HCT116 (cell line): ENCODE measurements around the gene MICALL1. TPM values are rescaled to one million over a fixed set of nuclear protein-coding genes. Genes with fewer than 3 reads are reported as not detected.

ENCODE experiments used
- ATAC-seq: fragments of 200-7000 bp; cut with Tn5 transposase; 2 replicates; pipeline ENCODE4 v1.9.1; 2020; ENCODE audit warnings: mild to moderate bottlenecking, moderate library complexity
- BruUV-seq: library from RNA; stranded (reverse); fragments of 400-500 nt; replicated peaks from 2 replicates; lab custom pipeline; 2021; lab: Mats Ljungman, UMichigan
- CTCF ChIA-PET: fragments of 300-600 bp; sonication (Branson Sonifier 250); formaldehyde crosslinking; loops from one replicate; lab custom pipeline; 2021; ENCODE audit warnings: antibody characterized with exemption; lab: Charles Lee
- POLR2A ChIA-PET: fragments of 300-600, 350-600 bp; sonication (Branson Sonifier 250); formaldehyde crosslinking; loops from one replicate; lab custom pipeline; 2021; ENCODE audit warnings: antibody characterized with exemption; lab: Charles Lee
- RAD21 ChIA-PET, 2 experiments: fragments of 300-600 bp; sonication (Branson Sonifier 250); formaldehyde crosslinking; loops; one replicate each; lab custom pipeline; 2023; ENCODE audit warnings: low total read pairs in 2 of 2; ENCODE audit not compliant: uncharacterized antibody in 2 of 2, unreplicated experiment in 2 of 2, low non-redundant PET in 1 of 2; lab: Charles Lee
- DNase-seq: peaks from one replicate; pipeline ENCODE4 v3.0.0-alpha.2; 2010; ENCODE audit warnings: low read depth, low spot score
- H2AFZ ChIP-seq: fragments of 200-600 bp; shearing (Covaris generic), sonication (generic); 2 replicates; pipeline ENCODE4 v1.6.1; 2017; ENCODE audit warnings: low read depth, mixed run types, mixed read lengths, antibody characterized with exemption, low read length; ENCODE audit not compliant: poor library complexity, severe bottlenecking
- H3K27ac ChIP-seq: 2 replicates; pipeline ENCODE4 v1.5.1; 2012; ENCODE audit warnings: low read depth, low read length
- H3K27me3 ChIP-seq: fragments of 200-600 bp; sonication (generic); 2 replicates; pipeline ENCODE4 v1.6.1; 2016; ENCODE audit warnings: mixed run types, low read length, mixed read lengths; ENCODE audit not compliant: insufficient read depth
- H3K36me3 ChIP-seq, 2 experiments: fragments of 200-500 bp in 1 of 2; fragments of 200-600 bp in 1 of 2; sonication (Bioruptor generic) in 1 of 2; sonication (generic) in 1 of 2; 2 replicates each; pipeline versions ENCODE4 v1.5.1 to v1.6.1; 2014 to 2016; ENCODE audit warnings: low read length in 2 of 2, inconsistent platforms in 1 of 2, mixed read lengths in 1 of 2, mixed run types in 1 of 2; ENCODE audit not compliant: insufficient read depth in 2 of 2, control insufficient read depth in 1 of 2
- H3K4me1 ChIP-seq, 2 experiments: fragments of 200-600 bp in 1 of 2; sonication (generic) in 1 of 2; 2 replicates each; pipeline versions ENCODE4 v1.5.1 to v1.6.1; 2012 to 2017; ENCODE audit warnings: low read length in 2 of 2, inconsistent platforms in 1 of 2, mild to moderate bottlenecking in 1 of 2, mixed read lengths in 1 of 2, mixed run types in 1 of 2, moderate library complexity in 1 of 2; ENCODE audit not compliant: insufficient read depth in 2 of 2, control insufficient read depth in 1 of 2
- H3K4me2 ChIP-seq: fragments of 200-600 bp; sonication (generic); 2 replicates; pipeline ENCODE4 v1.6.1; 2017; ENCODE audit warnings: mixed run types, low read length, mixed read lengths
- H3K4me3 ChIP-seq, 2 experiments: fragments of 200-600 bp in 1 of 2; sonication (generic) in 1 of 2; replicated peaks in 1 of 2; 2 replicates each; pipeline ENCODE4 v1.5.1; 2011 to 2016; ENCODE audit warnings: low read length in 2 of 2, control low read depth in 1 of 2, low read depth in 1 of 2, mild to moderate bottlenecking in 1 of 2, mixed read lengths in 1 of 2, mixed run types in 1 of 2
- H3K79me2 ChIP-seq: fragments of 200-600 bp; sonication (generic); 2 replicates; pipeline ENCODE4 v1.6.1; 2017; ENCODE audit warnings: mild to moderate bottlenecking, mixed run types, low read length, moderate library complexity, mixed read lengths; ENCODE audit not compliant: insufficient read depth
- H3K9ac ChIP-seq: fragments of 200-600 bp; sonication (generic); 2 replicates; pipeline ENCODE4 v1.6.1; 2016; ENCODE audit warnings: low read length, mixed read lengths
- H3K9me2 ChIP-seq: fragments of 200-600 bp; sonication (generic), shearing (Covaris generic); 2 replicates; pipeline ENCODE4 v1.6.1; 2017; ENCODE audit warnings: mixed run types, mild to moderate bottlenecking, moderate library complexity; ENCODE audit not compliant: insufficient read depth
- H3K9me3 ChIP-seq, 2 experiments: fragments of 200-500 bp in 1 of 2; fragments of 200-600 bp in 1 of 2; sonication (Bioruptor generic) in 1 of 2; sonication (generic) in 1 of 2; 2 replicates each; pipeline ENCODE4 v1.6.1; 2014 to 2017; ENCODE audit warnings: low read length in 2 of 2, mixed read lengths in 2 of 2, inconsistent platforms in 1 of 2, low read depth in 1 of 2, mild to moderate bottlenecking in 1 of 2, mixed run types in 1 of 2, moderate library complexity in 1 of 2; ENCODE audit not compliant: control insufficient read depth in 1 of 2, insufficient read depth in 1 of 2
- H4K20me1 ChIP-seq: fragments of 200-600 bp; sonication (generic), shearing (Covaris generic); 2 replicates; pipeline ENCODE4 v1.6.1; 2017; ENCODE audit warnings: mixed run types, mild to moderate bottlenecking, moderate library complexity; ENCODE audit not compliant: insufficient read depth
- ATF3 ChIP-seq: IDR thresholded peaks from 2 replicates; pipeline ENCODE4 v1.6.1; 2012
- CBX3 ChIP-seq: IDR thresholded peaks from 2 replicates; pipeline ENCODE4 v1.6.1; 2012; ENCODE audit warnings: low read depth
- EGR1 ChIP-seq: IDR thresholded peaks from 2 replicates; pipeline ENCODE4 v1.6.1; 2012; ENCODE audit warnings: low read depth
- ELF1 ChIP-seq: IDR thresholded peaks from 2 replicates; pipeline ENCODE4 v1.6.1; 2012; ENCODE audit warnings: low read depth, borderline replicate concordance
- EZH2 ChIP-seq: fragments of 200-600 bp; sonication (generic); IDR thresholded peaks from 2 replicates; pipeline ENCODE4 v1.6.1; 2017; ENCODE audit warnings: antibody characterized with exemption, mixed run types
- EZH2phosphoT487 ChIP-seq: fragments of 200-600 bp; IDR thresholded peaks from 2 replicates; pipeline ENCODE4 v1.6.1; 2018; ENCODE audit warnings: antibody characterized with exemption, borderline replicate concordance
- FOSL1 ChIP-seq: IDR thresholded peaks from 2 replicates; pipeline ENCODE4 v1.6.1; 2012; ENCODE audit warnings: low read depth
- MAX ChIP-seq: IDR thresholded peaks from 2 replicates; pipeline ENCODE4 v1.6.1; 2012
- POLR2A ChIP-seq: IDR thresholded peaks from 2 replicates; pipeline ENCODE4 v1.7.0; 2011; ENCODE audit warnings: borderline replicate concordance; ENCODE audit not compliant: insufficient read depth, insufficient read length; ENCODE audit errors: extremely low read depth
- REST ChIP-seq: IDR thresholded peaks from 2 replicates; pipeline ENCODE4 v1.6.1; 2012; ENCODE audit warnings: low read depth
- SIN3A ChIP-seq: IDR thresholded peaks from 2 replicates; pipeline ENCODE4 v1.6.1; 2012; ENCODE audit warnings: low read depth
- SP1 ChIP-seq: IDR thresholded peaks from 2 replicates; pipeline ENCODE4 v1.6.1; 2012; ENCODE audit warnings: low read depth
- SRF ChIP-seq: IDR thresholded peaks from 2 replicates; pipeline ENCODE4 v1.6.1; 2012; ENCODE audit warnings: low read depth
- TCF7L2 ChIP-seq: IDR thresholded peaks from 2 replicates; pipeline ENCODE4 v1.7.0; 2011; ENCODE audit warnings: borderline replicate concordance, inconsistent platforms; ENCODE audit not compliant: insufficient read depth, insufficient read length; ENCODE audit errors: extremely low read depth
- YY1 ChIP-seq: IDR thresholded peaks from 2 replicates; pipeline ENCODE4 v1.6.1; 2011; ENCODE audit warnings: low read length, low read depth, moderate library complexity, mild to moderate bottlenecking; ENCODE audit not compliant: insufficient replicate concordance; ENCODE audit errors: extremely low read depth
- intact Hi-C: fragments of 100-400 bp; cut with micrococcal nuclease; formaldehyde crosslinking; loops from 2 replicates; pipeline ENCODE4 v1.10.0; 2022
- total RNA-seq: library from RNA; stranded (reverse); gene quantifications from one replicate; pipeline ENCODE4 v1.2.1, GENCODE V29; 2021; ENCODE audit not compliant: unreplicated experiment

The MICALL1 gene
- total RNA-seq, 1 experiment from 2014 or later = 35.2 TPM

- Histone ChIP-seq H3K79me2 (peaks cover 43% of the 10 kb centered on the region), H3K36me3 (peaks cover 39 to 50% of the 10 kb centered on the region in 2 experiments), H3K4me3 (no peak overlapping the region), H3K27me3 (no peaks in the 10 kb centered on the region), H3K9me3 (no peaks in the 10 kb centered on the region), H3K27ac (no peak overlapping the region), H3K4me2 (no peak overlapping the region), H3K9me2 (no peaks in the 10 kb centered on the region), H3K9ac (no peak overlapping the region), H3K4me1 (peaks cover 0 to 11% of the 10 kb centered on the region in 2 experiments; a peak in 2 of 4 replicates), H2AFZ (no peak overlapping the region), H4K20me1 (peaks cover 9% of the 10 kb centered on the region; the same call in 1 of the 2 replicates)
- intact Hi-C loops = no loop called here
- TF ChIP-seq MAX (no peak), FOSL1 (no peak), SIN3A (no peak), ELF1 (no peak), YY1 (no peak), EGR1 (no peak), POLR2A (no peak), EZH2 (no peak)
- POLR2A ChIA-PET = no interaction called here
- ATAC-seq (no peak), DNase-seq (no peak)
- CTCF ChIA-PET = no interaction called here
- no TSS peak for BruUV-seq
- RAD21 ChIA-PET = no interaction called here
Observed at GRCh38 chr22:37961062-37961461, 55.0 kb downstream of the MICALL1 start.

- DNase-seq (no peak), ATAC-seq (no peak)
- Histone ChIP-seq H3K36me3 (peaks cover 28 to 39% of the 10 kb centered on the region in 2 experiments; a peak in 3 of 4 replicates), H4K20me1 (peaks cover 11% of the 10 kb centered on the region; the same call in 1 of the 2 replicates), H3K9ac (no peak overlapping the region), H3K4me3 (no peak overlapping the region), H3K27ac (no peak overlapping the region), H3K9me3 (no peaks in the 10 kb centered on the region), H3K9me2 (no peaks in the 10 kb centered on the region), H2AFZ (no peak overlapping the region), H3K4me1 (peaks cover 0 to 11% of the 10 kb centered on the region in 2 experiments; a peak in 2 of 4 replicates), H3K79me2 (peaks cover 18% of the 10 kb centered on the region), H3K4me2 (no peak overlapping the region), H3K27me3 (no peaks in the 10 kb centered on the region)
- CTCF ChIA-PET = interaction anchor here (1.1 to 2.0 kb wide), 2 partner anchors 12 to 149 kb away, joined by 8 to 14 read pairs; partner anchors contain the start of genes C22orf23 and POLR2F
- TF ChIP-seq CBX3 (no peak), REST (no peak), FOSL1 (no peak), SIN3A (no peak), SRF (no peak), ATF3 (no peak), SP1 (no peak), EZH2phosphoT487 (no peak), TCF7L2 (no peak)
- intact Hi-C loops = loop anchor here (1.0 to 2.0 kb wide), 3 partner anchors 31 to 149 kb away; no protein-coding TSS in a partner anchor
- POLR2A ChIA-PET = no interaction called here
- RAD21 ChIA-PET = no interaction called here
- BruUV-seq = no TSS peak
Observed at GRCh38 chr22:37965940-37966664, 60.0 kb downstream of the MICALL1 start.
